Measurements from ENCODE around the gene CRCP. TPM values are rescaled to one million over a fixed set of nuclear protein-coding genes. Genes with fewer than 3 reads are reported as not detected.
"Not testable (repeated sequence)": the region's sequence is repeated elsewhere in the genome, so short reads cannot be mapped to it uniquely, and the experiment has no call there.

The CRCP gene
- total RNA-seq, 2 experiments from 2014 or later: 24.5 to 27.2 TPM

DNA sequence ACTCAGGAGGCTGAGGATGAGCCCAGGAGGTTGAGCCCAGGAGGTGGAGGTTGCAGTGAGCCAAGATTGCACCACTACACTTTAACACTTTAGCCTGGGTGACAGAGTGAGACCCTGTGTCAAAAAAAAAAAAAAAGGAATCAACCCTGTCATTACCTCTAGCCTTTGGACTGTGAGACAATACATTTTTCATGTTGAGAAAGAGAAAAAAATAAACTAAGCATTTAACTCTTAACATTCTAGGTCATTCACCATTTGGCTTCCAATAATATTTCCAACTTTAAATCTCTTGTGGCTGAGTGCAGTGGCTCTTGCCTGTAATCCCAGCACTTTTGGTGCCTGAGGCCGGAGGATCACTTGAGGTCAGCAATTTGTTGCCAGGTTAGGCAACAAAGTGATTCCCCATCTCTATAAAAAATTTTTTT is 48.6 kb downstream of the CRCP start:
- POLR2A ChIA-PET: no interaction called here
- peaks cover 13% of the 10 kb centered on the region for H3K36me3 Mint-ChIP-seq (ENCODE audit: low read depth)

DNA sequence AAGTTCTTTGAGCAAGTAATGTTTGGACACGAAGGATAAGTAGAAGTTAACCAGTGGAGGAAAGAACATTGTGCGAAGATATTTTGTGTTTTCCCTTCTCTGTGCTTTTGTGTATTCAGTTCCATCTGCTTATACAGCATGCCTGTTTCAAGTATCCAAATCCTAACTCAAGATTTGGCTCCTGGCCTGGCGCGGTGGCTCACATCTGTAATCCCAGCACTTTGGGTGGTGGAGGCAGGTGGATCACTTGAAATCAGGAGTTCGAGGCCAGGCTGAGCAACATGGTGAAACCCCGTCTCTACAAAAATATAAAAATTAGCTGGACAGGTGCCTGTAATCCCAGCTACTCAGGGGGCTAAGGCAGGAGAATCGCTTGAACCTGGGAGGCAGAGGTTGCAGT is 49.7 kb downstream of the CRCP start:
- no peaks in the 10 kb centered on the region for H3K9me3 Mint-ChIP-seq (ENCODE audit: low read depth)
- H3K36me3 Mint-ChIP-seq (ENCODE audit: low read depth): peaks cover 3% of the 10 kb centered on the region
- H3K27me3 Mint-ChIP-seq: no peaks in the 10 kb centered on the region
- no peaks in the 10 kb centered on the region for H3K4me1 Mint-ChIP-seq
- intact Hi-C loops (cut with DNase I, micrococcal nuclease): loop anchor here in 1 of 2 experiments (2.0 kb wide), 1 partner anchor 20 kb away; no protein-coding TSS in a partner anchor
- H3K27ac Mint-ChIP-seq: no peak overlapping the region
- ChIA-PET POLR2A (no interaction called here), CTCF (interaction anchor here (0.6 kb wide), 1 partner anchor 13 kb away, joined by 3 read pairs; no protein-coding TSS in a partner anchor)
- no peak overlapping the region for H3K4me3 Mint-ChIP-seq
- ATAC-seq (no peak), DNase-seq (no peak)

More for the DNA sequence above, 48.6 kb downstream of the CRCP start:
- Mint-ChIP-seq H3K4me3 (no peak overlapping the region), H3K4me1 (no peaks in the 10 kb centered on the region), H3K9me3 (ENCODE audit: low read depth) (no peaks in the 10 kb centered on the region), H3K27ac (no peak overlapping the region), H3K27me3 (no peaks in the 10 kb centered on the region)
- intact Hi-C loops (cut with DNase I, micrococcal nuclease): no loop called here
- CTCF ChIA-PET: no interaction called here
- ATAC-seq: no peak
- DNase-seq: no peak

DNA sequence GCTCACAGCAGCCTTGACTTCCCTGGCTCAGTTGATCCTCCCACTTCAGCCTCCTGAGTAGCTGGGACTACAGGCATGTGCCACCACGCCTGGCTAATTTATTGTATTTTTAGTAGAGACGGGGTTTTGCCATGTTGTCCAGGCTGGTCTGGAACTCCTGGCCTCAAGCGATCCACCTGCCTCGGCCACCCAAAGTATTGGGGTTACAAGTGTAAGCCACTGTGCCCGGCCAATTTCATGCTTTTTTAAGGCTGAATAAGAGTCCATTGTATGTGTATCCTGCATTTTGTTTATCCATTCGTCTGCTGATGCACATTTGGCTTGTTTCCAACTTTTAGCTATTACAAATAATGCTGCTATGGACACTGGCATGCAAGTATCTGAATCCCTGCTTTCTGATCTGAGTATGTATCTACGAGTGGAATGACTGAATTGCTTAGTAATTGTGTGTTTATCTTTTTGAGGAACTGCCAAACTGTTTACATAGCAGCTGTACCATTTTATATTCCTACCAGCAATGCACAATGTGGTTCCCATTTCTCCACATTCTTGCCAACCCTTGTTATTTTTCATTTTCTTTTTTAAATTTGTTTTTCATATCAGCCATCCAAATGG is 53.2 kb downstream of the CRCP start:
- ChIA-PET POLR2A (no interaction called here), CTCF (no interaction called here)
- Mint-ChIP-seq H3K27ac (no peak overlapping the region), H3K4me1 (no peaks in the 10 kb centered on the region), H3K27me3 (no peaks in the 10 kb centered on the region), H3K36me3 (ENCODE audit: low read depth) (no peaks in the 10 kb centered on the region), H3K9me3 (ENCODE audit: low read depth) (no peaks in the 10 kb centered on the region), H3K4me3 (no peak overlapping the region)
- ATAC-seq (no peak), DNase-seq (no peak)
- intact Hi-C loops (cut with DNase I, micrococcal nuclease): no loop called here

DNA sequence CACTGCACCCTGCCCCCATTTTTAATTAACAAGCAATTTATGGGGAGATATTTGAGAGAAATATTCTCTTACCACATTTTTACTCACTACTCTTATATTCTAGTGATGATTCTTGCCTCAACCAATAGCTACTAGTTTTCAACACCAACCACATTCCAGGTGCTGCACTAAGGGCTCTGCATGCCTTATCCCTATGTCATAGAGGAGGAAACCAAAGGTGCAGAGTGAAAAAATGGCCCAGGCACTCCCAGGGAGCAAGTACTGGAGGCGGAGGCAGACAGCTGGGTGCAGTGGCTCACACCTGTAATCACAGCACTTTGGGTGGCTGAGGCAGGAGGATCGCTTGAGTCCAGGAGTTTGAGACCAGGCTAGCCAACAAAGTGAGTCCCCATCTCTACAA is 55.0 kb downstream of the CRCP start:
- no peaks in the 10 kb centered on the region for H3K36me3 Mint-ChIP-seq (ENCODE audit: low read depth)
- ChIA-PET CTCF (no interaction called here), POLR2A (no interaction called here)
- peaks cover 2% of the 10 kb centered on the region for H3K4me1 Mint-ChIP-seq
- no peaks in the 10 kb centered on the region for H3K27me3 Mint-ChIP-seq
- intact Hi-C loops (cut with DNase I, micrococcal nuclease): no loop called here
- no peak for DNase-seq
- no peak for ATAC-seq
- no peaks in the 10 kb centered on the region for H3K9me3 Mint-ChIP-seq (ENCODE audit: low read depth)
- no peak overlapping the region for H3K4me3 Mint-ChIP-seq
- no peak overlapping the region for H3K27ac Mint-ChIP-seq

DNA sequence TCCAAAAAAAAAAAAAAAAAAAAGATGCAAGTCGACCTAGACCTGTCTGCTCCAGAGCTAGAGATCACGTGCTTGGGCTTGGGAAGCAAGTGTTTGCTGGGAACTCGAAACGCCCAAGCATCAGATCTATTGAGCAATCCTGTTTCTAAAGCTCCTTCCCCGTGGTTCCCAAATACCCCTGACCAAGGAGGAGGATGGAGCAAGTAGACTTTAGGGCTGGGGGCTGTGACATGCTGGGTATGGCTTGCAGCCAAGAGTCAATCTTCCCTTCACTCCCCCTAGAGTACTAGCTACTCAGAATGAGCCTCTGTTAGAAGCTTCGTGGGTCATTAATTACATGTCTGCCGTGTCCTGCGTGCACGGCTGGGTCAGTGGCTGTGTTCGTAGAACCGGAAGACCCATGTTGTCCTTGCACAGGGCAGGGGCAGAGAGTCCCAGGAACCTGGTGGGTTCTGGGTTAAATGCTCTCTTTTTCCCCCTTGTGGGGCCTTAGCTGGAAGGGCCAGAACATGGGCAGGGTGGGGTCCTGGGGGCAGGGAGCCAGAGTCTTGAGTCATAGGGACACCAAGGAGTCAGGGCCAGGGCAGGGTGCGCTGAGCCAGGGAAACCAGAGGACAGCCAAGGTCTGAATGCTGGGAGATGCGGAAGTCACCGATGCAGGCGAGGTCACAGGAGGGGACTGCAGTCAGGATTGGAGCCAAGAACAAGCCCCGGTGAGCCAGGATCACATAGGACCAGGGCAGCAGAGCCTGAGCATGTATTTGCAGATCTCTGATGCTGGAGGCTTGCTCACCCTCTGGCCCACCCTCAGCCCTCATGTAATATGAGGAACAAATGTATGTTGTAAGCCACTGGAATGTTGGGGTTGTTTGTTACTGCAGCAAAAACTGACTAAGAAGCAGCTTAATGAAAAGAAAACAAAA is 55.9 kb downstream of the CRCP start:
- DNase-seq: no peak
- intact Hi-C loops (cut with DNase I, micrococcal nuclease): no loop called here
- Mint-ChIP-seq H3K27ac (no peak overlapping the region), H3K4me3 (no peak overlapping the region), H3K4me1 (peaks cover 2% of the 10 kb centered on the region), H3K36me3 (ENCODE audit: low read depth) (no peaks in the 10 kb centered on the region), H3K9me3 (ENCODE audit: low read depth) (no peaks in the 10 kb centered on the region), H3K27me3 (no peaks in the 10 kb centered on the region)
- POLR2A ChIA-PET: no interaction called here
- CTCF ChIA-PET: interaction anchor here (0.6 to 0.7 kb wide), 2 partner anchors 42 to 265 kb away, joined by 4 to 5 read pairs; no protein-coding TSS in a partner anchor
- ATAC-seq: no peak

DNA sequence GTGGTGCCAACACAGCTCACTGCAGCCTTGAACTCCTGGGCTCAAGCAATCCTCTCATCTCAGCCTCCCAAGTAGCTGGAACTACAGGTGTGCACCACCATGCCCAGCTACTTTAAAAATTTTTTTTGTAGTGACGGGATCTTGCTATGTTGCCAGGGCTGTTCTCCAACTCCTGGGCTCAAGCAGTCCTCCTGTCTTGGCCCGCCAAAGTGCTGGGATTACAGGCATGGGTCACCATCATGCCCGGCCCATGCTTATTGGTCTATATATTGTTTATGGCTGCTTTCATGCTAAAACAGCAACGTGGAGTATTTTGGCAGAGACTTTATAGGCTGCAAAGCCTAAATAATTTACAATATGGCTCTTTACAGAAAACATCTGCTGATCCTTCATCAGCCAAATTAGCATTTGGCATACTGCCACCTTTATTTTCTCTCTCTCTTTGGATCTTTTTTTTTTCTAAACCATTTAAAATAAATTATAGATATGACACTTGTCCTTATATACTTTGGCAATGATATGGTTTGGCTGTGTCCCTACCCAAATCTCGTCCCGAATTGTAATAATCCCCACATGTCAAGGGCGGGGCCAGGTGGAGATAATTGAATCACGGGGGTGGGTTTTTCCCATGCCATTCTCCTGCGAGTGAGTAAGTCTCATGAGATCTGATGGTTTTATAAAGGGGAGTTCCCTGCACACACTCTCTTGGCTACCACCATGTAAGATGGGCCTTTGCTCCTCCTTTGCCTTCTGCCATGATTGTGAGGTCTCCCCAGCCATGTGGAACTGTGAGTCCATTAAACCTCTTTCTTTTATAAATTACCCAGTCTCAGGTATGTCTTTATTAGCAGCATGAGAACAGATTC is 58.1 kb downstream of the CRCP start:
- H3K27ac Mint-ChIP-seq; H3K9me3 Mint-ChIP-seq (ENCODE audit: low read depth); H3K4me3 Mint-ChIP-seq; intact Hi-C loops (cut with DNase I, micrococcal nuclease); POLR2A ChIA-PET; H3K4me1 Mint-ChIP-seq; H3K27me3 Mint-ChIP-seq; ATAC-seq; H3K36me3 Mint-ChIP-seq (ENCODE audit: low read depth); CTCF ChIA-PET: not testable (repeated sequence)
- peak; percentile 19 for DNase-seq

DNA sequence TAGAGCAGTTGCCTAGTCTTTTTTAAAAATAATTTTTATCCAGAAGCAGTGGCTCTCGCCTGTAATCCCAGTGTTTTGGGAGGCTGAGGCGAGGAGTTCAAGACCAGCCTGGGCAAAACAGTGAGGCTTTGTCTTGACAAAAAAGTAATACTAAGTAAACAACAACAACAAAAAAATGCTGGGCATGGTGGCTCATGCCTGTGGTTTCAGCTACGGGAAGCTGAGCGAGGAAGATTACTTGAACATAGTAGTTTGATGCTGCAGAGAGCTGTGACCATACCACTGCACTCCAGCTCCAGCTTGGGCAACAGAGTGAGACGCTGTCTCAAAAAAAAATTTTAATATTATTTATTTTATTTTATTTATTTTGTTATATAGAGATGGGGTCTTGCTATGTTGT is 59.2 kb downstream of the CRCP start:
- intact Hi-C loops (cut with DNase I, micrococcal nuclease): no loop called here
- no peak for DNase-seq
- no peaks in the 10 kb centered on the region for H3K9me3 Mint-ChIP-seq (ENCODE audit: low read depth)
- no peak overlapping the region for H3K4me3 Mint-ChIP-seq
- no peak for ATAC-seq
- CTCF ChIA-PET: no interaction called here
- H3K27ac Mint-ChIP-seq: no peak overlapping the region
- POLR2A ChIA-PET: no interaction called here
- no peaks in the 10 kb centered on the region for H3K36me3 Mint-ChIP-seq (ENCODE audit: low read depth)
- H3K4me1 Mint-ChIP-seq: peaks cover 2% of the 10 kb centered on the region
- H3K27me3 Mint-ChIP-seq: no peaks in the 10 kb centered on the region

DNA sequence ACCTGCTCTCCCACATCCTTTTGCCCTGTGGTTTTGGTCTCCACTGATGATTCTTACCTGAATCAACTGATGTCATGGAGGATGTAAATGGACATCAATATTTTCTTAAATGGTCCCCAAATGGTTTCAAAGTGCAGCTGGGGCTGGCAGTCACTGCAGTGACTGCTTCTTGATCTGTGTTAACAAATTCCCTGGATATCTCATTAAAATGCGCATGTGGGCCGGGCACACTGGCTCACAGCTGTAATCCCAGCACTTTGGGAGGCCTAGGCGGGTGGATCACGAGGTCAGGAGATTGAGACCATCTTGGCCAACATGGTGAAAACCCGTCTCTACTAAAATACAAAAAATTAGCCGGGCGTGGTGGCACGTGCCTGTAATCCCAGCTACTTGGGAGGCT is 60.4 kb downstream of the CRCP start:
- H3K9me3 Mint-ChIP-seq (ENCODE audit: low read depth); H3K4me3 Mint-ChIP-seq; POLR2A ChIA-PET; H3K27me3 Mint-ChIP-seq; ATAC-seq; H3K27ac Mint-ChIP-seq; H3K36me3 Mint-ChIP-seq (ENCODE audit: low read depth); intact Hi-C loops (cut with DNase I, micrococcal nuclease); H3K4me1 Mint-ChIP-seq; DNase-seq: not testable (repeated sequence)
- CTCF ChIA-PET: interaction anchor here (0.9 kb wide), 1 partner anchor 37 kb away, joined by 3 read pairs; no protein-coding TSS in a partner anchor

DNA sequence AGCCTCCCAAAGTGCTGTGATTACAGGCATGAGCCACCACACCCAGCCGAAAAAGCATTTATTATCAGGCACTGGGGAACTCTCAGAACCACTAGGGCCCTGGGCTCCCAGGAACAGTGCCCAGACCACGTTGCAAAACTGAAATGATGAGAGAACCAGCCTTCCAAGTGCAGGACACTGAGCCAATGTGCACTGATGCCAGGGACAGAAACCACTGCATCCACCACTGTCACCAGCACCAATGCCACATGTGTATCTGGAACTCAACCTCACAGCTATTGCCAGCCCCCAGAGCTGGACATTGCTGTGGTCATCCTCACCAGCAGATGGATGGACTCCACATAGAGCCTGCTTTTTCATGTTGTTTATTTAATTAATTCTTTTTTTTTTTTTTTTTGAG is 62.3 kb downstream of the CRCP start:
- H3K27ac Mint-ChIP-seq: no peak overlapping the region
- ChIA-PET POLR2A (no interaction called here), CTCF (no interaction called here)
- no peak for ATAC-seq
- H3K36me3 Mint-ChIP-seq (ENCODE audit: low read depth): no peaks in the 10 kb centered on the region
- DNase-seq: no peak
- H3K4me3 Mint-ChIP-seq: no peak overlapping the region
- intact Hi-C loops (cut with DNase I, micrococcal nuclease): no loop called here
- peaks cover 2% of the 10 kb centered on the region for H3K4me1 Mint-ChIP-seq
- H3K27me3 Mint-ChIP-seq: no peaks in the 10 kb centered on the region
- H3K9me3 Mint-ChIP-seq (ENCODE audit: low read depth): no peaks in the 10 kb centered on the region

DNA sequence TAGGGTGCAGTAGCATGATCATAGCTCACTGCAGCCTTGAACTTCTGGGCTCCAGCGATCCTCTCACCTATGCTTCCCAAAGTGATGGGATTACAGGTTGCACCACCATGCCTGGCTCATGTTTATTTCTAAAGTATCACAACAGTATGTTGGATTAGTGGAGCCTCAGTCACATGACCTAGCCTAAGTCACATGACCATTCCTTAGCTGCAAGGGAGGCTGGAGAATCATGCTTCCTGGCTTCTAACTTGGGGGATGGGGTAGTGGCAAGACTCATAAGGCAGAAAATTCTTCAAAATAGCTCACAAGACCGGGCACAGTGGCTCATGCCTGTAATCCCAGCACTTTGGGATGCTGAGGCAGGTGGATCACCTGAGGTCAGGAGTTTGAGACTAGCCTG is 63.6 kb downstream of the CRCP start:
- Mint-ChIP-seq H3K4me1 (peaks cover under 1% of the 10 kb centered on the region), H3K36me3 (ENCODE audit: low read depth) (no peaks in the 10 kb centered on the region), H3K9me3 (ENCODE audit: low read depth) (no peaks in the 10 kb centered on the region), H3K27me3 (no peaks in the 10 kb centered on the region), H3K27ac (no peak overlapping the region), H3K4me3 (no peak overlapping the region)
- ChIA-PET POLR2A (no interaction called here), CTCF (no interaction called here)
- intact Hi-C loops (cut with DNase I, micrococcal nuclease): no loop called here
- ATAC-seq: no peak
- DNase-seq: no peak

DNA sequence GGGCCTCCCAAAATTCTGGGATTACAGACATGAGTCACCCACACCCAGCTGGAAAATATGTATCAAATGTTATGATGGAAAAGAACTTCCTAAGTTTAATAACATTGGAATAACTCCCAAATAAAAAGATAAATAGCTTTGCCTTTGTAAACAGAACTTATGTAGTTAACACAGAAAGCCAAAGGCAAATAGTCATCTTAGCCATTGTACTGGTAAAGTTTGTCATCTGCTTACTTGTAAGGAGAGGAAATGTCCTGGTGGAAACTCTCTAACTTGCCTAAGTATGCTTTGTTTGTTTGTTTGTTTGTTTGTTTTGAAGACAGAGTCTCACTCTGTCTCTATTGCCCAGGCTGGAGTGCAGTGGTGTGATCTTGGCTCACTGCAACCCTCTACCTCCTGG is 66.7 kb downstream of the CRCP start:
- Mint-ChIP-seq H3K27me3 (no peaks in the 10 kb centered on the region), H3K4me1 (no peaks in the 10 kb centered on the region), H3K9me3 (ENCODE audit: low read depth) (no peaks in the 10 kb centered on the region), H3K36me3 (ENCODE audit: low read depth) (no peaks in the 10 kb centered on the region), H3K27ac (no peak overlapping the region), H3K4me3 (no peak overlapping the region)
- DNase-seq (no peak), ATAC-seq (no peak)
- ChIA-PET POLR2A (interaction anchor here (0.5 kb wide), 1 partner anchor 199 kb away, joined by 3 read pairs; no protein-coding TSS in a partner anchor), CTCF (no interaction called here)
- intact Hi-C loops (cut with DNase I, micrococcal nuclease): no loop called here

Data from activated CD4-positive, alpha-beta T cell treated with anti-CD3 and anti-CD28 coated beads for 36 hours (primary cell).